NCI-H2227 treated with DMSO at 0.1 percent for 48 hours (cell line): ENCODE measurements around the gene ASTN1.

Source experiments
- DNase-seq: peaks from one replicate; lab custom pipeline; 2025; lab: John Stamatoyannopoulos, UW

The ASTN1 gene

GRCh38 chr1:176931526-176931925, 233.0 kb downstream of the ASTN1 start:
- no peak for DNase-seq

- DNase-seq, result no peak
Measured at GRCh38 chr1:176926330-176927086, 238.0 kb downstream of the ASTN1 start.

GRCh38 chr1:176925223-176925622, 239.3 kb downstream of the ASTN1 start:
- no peak for DNase-seq

- peak; percentile 22 for DNase-seq
Measured at GRCh38 chr1:176923283-176923682, 241.2 kb downstream of the ASTN1 start.

GRCh38 chr1:176919386-176920378, 244.8 kb downstream of the ASTN1 start:
- no peak for DNase-seq

GRCh38 chr1:176905648-176906047, 258.9 kb downstream of the ASTN1 start:
- no peak for DNase-seq

GRCh38 chr1:176904057-176904751, 260.3 kb downstream of the ASTN1 start:
- DNase-seq, result no peak

- no peak for DNase-seq
Measured at GRCh38 chr1:176903474-176903873, 261.0 kb downstream of the ASTN1 start.

- no peak for DNase-seq
Measured at GRCh38 chr1:176899321-176899720, 265.2 kb downstream of the ASTN1 start.

- DNase-seq, result peak; percentile 65
Measured at GRCh38 chr1:176897350-176898236, 266.9 kb downstream of the ASTN1 start.

GRCh38 chr1:176896216-176896615, 268.3 kb downstream of the ASTN1 start:
- no peak for DNase-seq

GRCh38 chr1:176894450-176894849, 270.1 kb downstream of the ASTN1 start:
- DNase-seq, result no peak

GRCh38 chr1:176893625-176894352, 270.7 kb downstream of the ASTN1 start:
- no peak for DNase-seq

- DNase-seq, result no peak
Measured at GRCh38 chr1:176888471-176889032, 276.0 kb downstream of the ASTN1 start.

GRCh38 chr1:176885751-176886150, 278.8 kb downstream of the ASTN1 start:
- DNase-seq, result no peak

- no peak for DNase-seq
Measured at GRCh38 chr1:176885341-176885740, 279.2 kb downstream of the ASTN1 start.

- DNase-seq, result no peak
Measured at GRCh38 chr1:176884911-176885310, 279.6 kb downstream of the ASTN1 start.

GRCh38 chr1:176884286-176884685, 280.2 kb downstream of the ASTN1 start:
- DNase-seq, result no peak

GRCh38 chr1:176880955-176881595, 283.4 kb downstream of the ASTN1 start:
- peak; percentile 53 for DNase-seq
